Daoy (cell line): ENCODE results near the gene LDLRAD4. TPM values are rescaled to one million over a fixed set of nuclear protein-coding genes. Genes with fewer than 3 reads are reported as not detected.
"Not testable (repeated sequence)": the region's sequence is repeated elsewhere in the genome, so short reads cannot be mapped to it uniquely, and the experiment has no call there.

Experiments
- DNase-seq: peaks from one replicate; pipeline ENCODE4 v3.0.0-alpha.2; 2015; ENCODE audit warnings: low read depth
- total RNA-seq: library from RNA; depleted of rRNA; stranded (reverse); fragments of >200 nt; shearing (Covaris generic); gene quantifications from 2 replicates; pipeline ENCODE4 v1.2.3, GENCODE V29; 2014; rRNA removed

Gene LDLRAD4
- total RNA-seq, 1 experiment from 2014 or later, result 8.2 TPM

- no peak for DNase-seq
Observed at GRCh38 chr18:13660510-13660909, 441.9 kb downstream of the LDLRAD4 start.

- no peak for DNase-seq
Observed at GRCh38 chr18:13661051-13661778, 442.7 kb downstream of the LDLRAD4 start.

- no peak for DNase-seq
Observed at GRCh38 chr18:13661779-13662256, 443.3 kb downstream of the LDLRAD4 start.

- DNase-seq, result no peak
Observed at GRCh38 chr18:13672657-13673056, 454.1 kb downstream of the LDLRAD4 start.

GRCh38 chr18:13676471-13676870 is 457.9 kb downstream of the LDLRAD4 start:
- no peak for DNase-seq

GRCh38 chr18:13677350-13677749 is 458.8 kb downstream of the LDLRAD4 start:
- DNase-seq, result not testable (repeated sequence)

- DNase-seq, result peak; percentile 10
Observed at GRCh38 chr18:13680612-13681011, 462.1 kb downstream of the LDLRAD4 start.

GRCh38 chr18:13681701-13682100 is 463.1 kb downstream of the LDLRAD4 start:
- DNase-seq, result no peak

- DNase-seq, result no peak
Observed at GRCh38 chr18:13684546-13684945, 466.0 kb downstream of the LDLRAD4 start.

- no peak for DNase-seq
Observed at GRCh38 chr18:13688191-13689136, 469.9 kb downstream of the LDLRAD4 start.

- DNase-seq, result not testable (repeated sequence)
Observed at GRCh38 chr18:13690060-13690459, 471.5 kb downstream of the LDLRAD4 start.

GRCh38 chr18:13695337-13695736 is 476.8 kb downstream of the LDLRAD4 start:
- not testable (repeated sequence) for DNase-seq

- DNase-seq, result no peak
Observed at GRCh38 chr18:13696961-13697360, 478.4 kb downstream of the LDLRAD4 start.

- DNase-seq, result no peak
Observed at GRCh38 chr18:13700153-13700552, 481.6 kb downstream of the LDLRAD4 start.

Other genes with a start within 250 kb of the LDLRAD4 start
- gene CEP192, start 227.4 kb upstream of the LDLRAD4 start, total RNA-seq, result 18.6 and 20.7 TPM in 2 replicates